EL (cell line): ENCODE results near the gene TCFL5.

Experiments used
- DNase-seq: peaks from one replicate; pipeline ENCODE4 v3.0.0-alpha.2; 2016

TCFL5 gene

GRCh38 chr20:62861726-62862336, at the start of gene TCFL5:
Gene TCFL5 (minus strand): TSS chr20:62861822. CDS start chr20:62861670, 152 bp downstream.
- peak; percentile 79 for DNase-seq

- no peak for DNase-seq
Observed at GRCh38 chr20:62910777-62911497, 49.3 kb upstream of the TCFL5 start.

- DNase-seq, result no peak
Observed at GRCh38 chr20:62910217-62910766, 48.7 kb upstream of the TCFL5 start.

DNA sequence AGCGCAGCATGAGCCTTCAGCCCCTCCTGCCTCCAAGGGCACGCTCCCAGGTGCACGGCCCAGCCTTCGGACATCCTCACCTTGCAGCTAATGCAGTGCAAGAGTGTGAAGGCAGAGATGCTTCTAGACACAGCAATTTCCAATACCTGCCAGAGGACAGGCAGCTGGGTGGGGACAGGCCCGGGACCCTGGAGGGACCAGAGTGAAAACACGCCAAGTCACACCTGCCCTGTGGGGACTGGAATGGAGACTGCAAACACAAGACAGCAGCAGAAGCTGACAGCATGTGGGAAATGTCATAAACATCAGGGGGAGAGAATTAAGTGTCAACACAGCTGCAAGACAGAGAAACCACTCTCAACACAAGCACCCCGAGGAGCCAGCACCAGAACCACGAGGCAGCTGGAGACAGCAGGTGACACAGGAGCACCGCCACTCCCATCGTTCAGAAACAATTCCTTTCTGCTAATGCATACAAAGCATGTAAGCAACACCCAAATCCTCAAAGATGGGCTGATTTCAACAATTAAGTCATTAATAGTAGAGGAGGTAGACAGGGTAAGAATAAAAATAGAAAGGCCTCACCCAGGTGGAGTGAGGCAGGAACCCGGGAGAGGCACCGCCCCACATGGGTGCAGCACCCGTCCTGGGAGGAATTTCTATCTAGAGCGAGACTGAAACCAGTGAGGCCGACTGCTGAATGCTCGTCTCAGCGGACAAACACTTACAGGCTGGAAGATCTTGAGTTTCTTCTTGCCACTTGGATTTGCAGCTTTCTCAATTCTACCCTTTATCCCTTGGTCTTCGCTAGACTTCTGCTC, 47.6 kb upstream of the TCFL5 start:
- no peak for DNase-seq

DNA sequence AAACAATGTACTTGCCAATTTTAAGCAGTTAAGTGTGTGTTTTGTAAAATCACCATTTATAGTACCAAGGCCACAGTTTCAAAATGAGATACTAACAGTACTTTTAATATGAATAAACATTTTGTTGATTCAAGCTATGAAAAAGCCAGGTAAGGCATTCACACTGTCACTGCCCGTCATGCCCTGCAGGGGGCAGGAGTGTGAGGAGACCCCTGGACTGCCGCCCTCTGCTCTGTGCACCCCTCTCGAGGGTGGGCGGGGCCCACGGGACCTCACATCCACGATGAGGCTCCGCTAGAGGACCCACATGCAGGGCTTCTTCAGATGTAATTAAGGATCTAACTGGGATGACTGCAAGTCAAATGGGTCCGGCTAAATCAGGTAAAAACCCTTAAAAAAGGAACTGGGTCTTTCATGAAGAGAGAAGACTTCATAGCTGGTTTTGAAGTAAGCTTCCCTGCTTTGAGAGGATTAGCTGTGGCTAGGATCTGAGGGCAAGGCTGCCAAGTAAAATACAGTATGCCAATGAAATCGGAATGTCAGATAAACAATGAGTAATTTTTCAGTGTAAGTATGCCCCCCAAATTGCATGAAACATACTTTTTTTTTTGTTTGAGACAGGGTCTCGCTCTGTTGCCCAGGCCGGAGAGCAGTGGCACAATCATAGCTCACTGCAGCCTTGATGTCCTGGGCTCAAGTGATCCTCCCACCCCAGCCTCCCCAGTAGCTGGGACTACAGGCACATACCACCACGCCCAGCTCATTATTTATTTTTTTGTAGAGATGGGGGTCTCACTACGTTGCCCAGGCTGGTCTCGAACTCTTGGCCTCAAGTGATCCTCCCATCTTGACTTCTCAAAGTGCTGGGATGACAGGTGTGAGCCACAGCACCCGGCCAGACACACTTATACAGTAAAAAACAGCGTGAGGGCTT, 46.0 kb upstream of the TCFL5 start:
- no peak for DNase-seq

DNA sequence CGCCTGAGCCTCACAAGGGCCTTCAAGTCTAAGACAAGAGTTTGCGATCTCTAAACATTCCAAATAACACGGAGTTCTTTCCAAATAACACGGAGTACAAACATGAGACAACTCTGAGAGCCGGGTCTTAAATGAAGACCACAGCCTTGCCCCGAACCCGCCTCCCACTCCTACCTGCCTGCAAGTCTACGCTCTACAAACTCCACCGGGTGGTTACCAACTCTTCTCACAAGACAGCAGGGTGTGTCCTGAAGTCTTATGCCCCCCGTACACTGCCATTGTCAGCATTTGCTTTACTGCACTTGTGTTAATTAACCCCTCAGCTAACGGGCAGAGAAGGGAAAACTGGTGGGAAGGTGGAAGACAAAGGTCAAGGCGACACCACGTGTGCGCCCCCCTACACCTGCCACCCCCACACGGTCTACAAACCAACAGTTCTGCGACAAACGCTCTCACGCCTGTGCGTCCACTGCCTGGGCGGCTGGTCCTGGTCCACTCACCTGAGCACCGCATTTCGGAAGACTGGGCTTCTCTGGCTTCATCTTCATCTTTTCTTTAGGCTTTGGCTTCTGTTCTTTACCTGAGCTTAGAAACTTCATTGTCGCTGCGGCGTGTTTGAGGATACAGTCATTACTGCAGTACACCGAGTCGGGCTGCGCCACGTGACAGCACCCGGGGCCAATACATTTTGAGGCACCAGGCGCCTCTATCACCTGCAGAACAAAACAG, 45.2 kb upstream of the TCFL5 start:
- no peak for DNase-seq

GRCh38 chr20:62906209-62906608, 44.6 kb upstream of the TCFL5 start:
- DNase-seq, result no peak

GRCh38 chr20:62905536-62906117, 44.0 kb upstream of the TCFL5 start:
- no peak for DNase-seq

- DNase-seq, result peak; percentile 56
Observed at GRCh38 chr20:62902926-62903615, 41.4 kb upstream of the TCFL5 start.

- DNase-seq, result no peak
Observed at GRCh38 chr20:62901891-62902290, 40.3 kb upstream of the TCFL5 start.

- DNase-seq, result no peak
Observed at GRCh38 chr20:62900692-62901584, 39.3 kb upstream of the TCFL5 start.

- DNase-seq, result peak; percentile 62
Observed at GRCh38 chr20:62900052-62900691, 38.5 kb upstream of the TCFL5 start.

- no peak for DNase-seq
Observed at GRCh38 chr20:62899633-62900051, 38.0 kb upstream of the TCFL5 start.

GRCh38 chr20:62898970-62899632, 37.5 kb upstream of the TCFL5 start:
- no peak for DNase-seq

DNA sequence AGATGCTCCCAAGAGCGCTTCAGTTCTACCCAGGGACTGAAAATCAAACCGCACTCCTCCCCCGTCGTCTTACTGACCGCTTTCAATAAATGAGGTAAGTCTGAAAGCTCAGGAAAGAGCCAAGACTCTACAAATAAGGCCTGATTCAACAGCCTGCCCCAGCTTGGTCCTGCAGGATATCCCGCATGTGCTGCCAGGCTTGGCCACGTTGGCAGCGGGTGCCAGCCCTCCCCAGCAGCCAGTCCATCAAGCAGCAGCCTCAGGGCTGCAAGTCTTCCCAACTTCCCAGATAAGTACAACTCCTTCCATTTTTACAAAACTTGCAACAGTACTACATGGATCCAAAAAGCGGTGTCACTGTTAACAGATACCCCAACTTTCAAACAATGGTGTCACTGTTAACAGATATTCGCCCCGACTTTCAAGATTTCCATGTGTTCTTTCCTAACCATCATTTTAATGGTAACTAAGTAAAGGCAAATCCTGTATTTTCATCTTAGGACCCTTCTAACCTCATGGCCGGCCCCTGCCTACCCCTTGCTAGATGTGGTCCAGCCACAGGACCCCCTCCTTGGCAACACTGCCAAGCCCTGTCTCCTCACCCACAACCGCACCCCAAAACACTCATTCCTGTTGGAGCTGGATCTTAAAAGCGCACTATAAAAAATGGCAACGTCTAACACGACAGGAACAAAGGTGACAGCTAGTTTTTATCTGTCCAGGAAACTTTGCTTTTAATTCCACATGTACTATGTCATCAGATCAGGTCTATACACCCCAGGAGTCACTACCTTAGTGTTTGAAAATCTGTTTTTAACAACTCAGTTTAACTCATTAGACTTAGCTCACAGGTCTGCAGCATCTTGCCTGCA, 36.7 kb upstream of the TCFL5 start:
- no peak for DNase-seq

GRCh38 chr20:62897666-62898065, 36.0 kb upstream of the TCFL5 start:
- no peak for DNase-seq

- DNase-seq, result no peak
Observed at GRCh38 chr20:62896526-62896925, 34.9 kb upstream of the TCFL5 start.
